Uterus (tissue), 2 donors: ENCODE measurements around the gene CNTN1.

ENCODE experiments used
- CTCF ChIP-seq, 4 experiments: fragments of 200-600 bp in 2 of 4; fragments of 450-650 bp in 2 of 4; sonication (generic) in 2 of 4; IDR thresholded peaks; one replicate each; pipeline ENCODE4 v1.5.1; 2016 to 2019; ENCODE audit warnings: antibody characterized with exemption in 4 of 4, mild to moderate bottlenecking in 2 of 4, moderate library complexity in 1 of 4
- POLR2A ChIP-seq, 2 donors: fragments of 450-650 bp; IDR thresholded peaks; one replicate each; pipeline ENCODE4 v1.6.1; 2016; ENCODE audit warnings: antibody characterized with exemption in 2 of 2, mild to moderate bottlenecking in 1 of 2, moderate library complexity in 1 of 2

GRCh38 chr12:40684986-40685385, 7.3 kb upstream of the CNTN1 start:
- TF ChIP-seq CTCF (IDR thresholded peaks at IDR 0.05) (no peak), POLR2A (IDR thresholded peaks at IDR 0.05) (no peak)
